NAMALWA (cell line): ENCODE data around the gene ITPR2.
A peak's percentile ranks its signal among the peaks of the same experiment; 100 is the strongest.
"Not testable (repeated sequence)": the region's sequence is repeated elsewhere in the genome, so short reads cannot be mapped to it uniquely, and the experiment has no call there.

ENCODE experiments used
- DNase-seq: peaks from one replicate; pipeline ENCODE4 v3.0.0-alpha.2; 2015; ENCODE audit warnings: low spot score

ITPR2 gene

GRCh38 chr12:26338586-26339572 is 494.1 kb downstream of the ITPR2 start:
- no peak for DNase-seq

- DNase-seq = no peak
Measured at GRCh38 chr12:26335651-26336050, 497.3 kb downstream of the ITPR2 start.

- DNase-seq = no peak
Measured at GRCh38 chr12:26334621-26335124, 498.3 kb downstream of the ITPR2 start.

GRCh38 chr12:26331960-26332359 is 501.0 kb downstream of the ITPR2 start:
- DNase-seq = no peak

- DNase-seq = no peak
Measured at GRCh38 chr12:26331136-26331535, 501.9 kb downstream of the ITPR2 start.

GRCh38 chr12:26327975-26328644 is 504.9 kb downstream of the ITPR2 start:
- DNase-seq = peak; percentile 63

- no peak for DNase-seq
Measured at GRCh38 chr12:26323673-26324072, 509.3 kb downstream of the ITPR2 start.

GRCh38 chr12:26319511-26319910 is 513.5 kb downstream of the ITPR2 start:
- no peak for DNase-seq

- peak; percentile 88 for DNase-seq
Measured at GRCh38 chr12:26318661-26319068, 514.3 kb downstream of the ITPR2 start.

GRCh38 chr12:26317942-26318575 is 514.9 kb downstream of the ITPR2 start:
- peak; percentile 40 for DNase-seq

- DNase-seq = not testable (repeated sequence)
Measured at GRCh38 chr12:26314103-26314502, 518.9 kb downstream of the ITPR2 start.

GRCh38 chr12:26310489-26310888 is 522.5 kb downstream of the ITPR2 start:
- DNase-seq = not testable (repeated sequence)

- DNase-seq = no peak
Measured at GRCh38 chr12:26309634-26310033, 523.4 kb downstream of the ITPR2 start.

- DNase-seq = no peak
Measured at GRCh38 chr12:26304273-26304672, 528.7 kb downstream of the ITPR2 start.

GRCh38 chr12:26303418-26303817 is 529.6 kb downstream of the ITPR2 start:
- no peak for DNase-seq

- DNase-seq = no peak
Measured at GRCh38 chr12:26302776-26303175, 530.2 kb downstream of the ITPR2 start.

- no peak for DNase-seq
Measured at GRCh38 chr12:26299751-26300150, 533.2 kb downstream of the ITPR2 start.

GRCh38 chr12:26298785-26299621 is 534.0 kb downstream of the ITPR2 start:
- peak; percentile 90 for DNase-seq

GRCh38 chr12:26297396-26298070 is 535.5 kb downstream of the ITPR2 start:
- DNase-seq = no peak

GRCh38 chr12:26295001-26295400 is 538.0 kb downstream of the ITPR2 start:
- DNase-seq = no peak

- DNase-seq = no peak
Measured at GRCh38 chr12:26293612-26294011, 539.4 kb downstream of the ITPR2 start.
